PFSK-1 (cell line): ENCODE measurements around the gene APC.

Source experiments
- FOXP2 ChIP-seq: optimal IDR thresholded peaks from 2 replicates; pipeline ENCODE3; 2011; ENCODE audit warnings: borderline replicate concordance, control low read depth, inconsistent platforms; ENCODE audit not compliant: insufficient read depth; ENCODE audit errors: extremely low read length, extremely low read depth
- POLR2AphosphoS5 ChIP-seq: IDR thresholded peaks from 2 replicates; pipeline ENCODE4 v1.6.1; 2012; ENCODE audit warnings: low read depth, mild to moderate bottlenecking, control low read depth, low read length, moderate library complexity
- SIN3A ChIP-seq: IDR thresholded peaks from 2 replicates; pipeline ENCODE4 v1.6.1; 2012; ENCODE audit warnings: mild to moderate bottlenecking, low read length, moderate library complexity, borderline replicate concordance; ENCODE audit not compliant: insufficient read depth
- TAF1 ChIP-seq: IDR thresholded peaks from 2 replicates; pipeline ENCODE4 v1.6.1; 2012; ENCODE audit warnings: low read length, control low read depth, borderline replicate concordance; ENCODE audit not compliant: insufficient read depth
- TF ChIP-seq, protein P1 (sequence below), 2 experiments: IDR thresholded peaks; 2 replicates each; pipeline versions ENCODE4 v1.6.1 to v1.8.0; 2011 to 2012; ENCODE audit warnings: low read depth in 2 of 2, low read length in 2 of 2, control low read depth in 1 of 2, inconsistent platforms in 1 of 2, mild to moderate bottlenecking in 1 of 2, moderate library complexity in 1 of 2; ENCODE audit not compliant: insufficient read depth in 1 of 2

Gene APC

DNA sequence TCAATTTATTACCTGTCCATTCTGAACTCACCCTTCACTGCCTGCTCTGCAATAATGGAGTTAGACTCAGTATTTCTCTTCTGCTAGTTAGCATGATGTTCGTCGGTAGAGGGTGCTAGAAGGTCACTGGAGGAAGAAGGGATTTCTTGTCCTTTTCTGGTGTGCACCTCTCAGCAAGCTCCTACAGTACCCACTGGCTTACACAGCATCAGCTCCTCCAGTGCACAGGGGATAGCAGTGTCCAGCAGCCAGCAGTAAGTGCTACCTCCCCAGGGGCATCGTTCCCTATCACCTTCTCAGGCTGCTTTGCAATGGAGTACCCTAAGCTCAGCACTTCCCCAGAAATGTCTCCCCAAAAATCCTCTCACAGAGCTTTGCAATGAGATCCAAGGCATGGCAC lies 45.9 kb upstream of the APC start:
- TF ChIP-seq, protein P1, sequence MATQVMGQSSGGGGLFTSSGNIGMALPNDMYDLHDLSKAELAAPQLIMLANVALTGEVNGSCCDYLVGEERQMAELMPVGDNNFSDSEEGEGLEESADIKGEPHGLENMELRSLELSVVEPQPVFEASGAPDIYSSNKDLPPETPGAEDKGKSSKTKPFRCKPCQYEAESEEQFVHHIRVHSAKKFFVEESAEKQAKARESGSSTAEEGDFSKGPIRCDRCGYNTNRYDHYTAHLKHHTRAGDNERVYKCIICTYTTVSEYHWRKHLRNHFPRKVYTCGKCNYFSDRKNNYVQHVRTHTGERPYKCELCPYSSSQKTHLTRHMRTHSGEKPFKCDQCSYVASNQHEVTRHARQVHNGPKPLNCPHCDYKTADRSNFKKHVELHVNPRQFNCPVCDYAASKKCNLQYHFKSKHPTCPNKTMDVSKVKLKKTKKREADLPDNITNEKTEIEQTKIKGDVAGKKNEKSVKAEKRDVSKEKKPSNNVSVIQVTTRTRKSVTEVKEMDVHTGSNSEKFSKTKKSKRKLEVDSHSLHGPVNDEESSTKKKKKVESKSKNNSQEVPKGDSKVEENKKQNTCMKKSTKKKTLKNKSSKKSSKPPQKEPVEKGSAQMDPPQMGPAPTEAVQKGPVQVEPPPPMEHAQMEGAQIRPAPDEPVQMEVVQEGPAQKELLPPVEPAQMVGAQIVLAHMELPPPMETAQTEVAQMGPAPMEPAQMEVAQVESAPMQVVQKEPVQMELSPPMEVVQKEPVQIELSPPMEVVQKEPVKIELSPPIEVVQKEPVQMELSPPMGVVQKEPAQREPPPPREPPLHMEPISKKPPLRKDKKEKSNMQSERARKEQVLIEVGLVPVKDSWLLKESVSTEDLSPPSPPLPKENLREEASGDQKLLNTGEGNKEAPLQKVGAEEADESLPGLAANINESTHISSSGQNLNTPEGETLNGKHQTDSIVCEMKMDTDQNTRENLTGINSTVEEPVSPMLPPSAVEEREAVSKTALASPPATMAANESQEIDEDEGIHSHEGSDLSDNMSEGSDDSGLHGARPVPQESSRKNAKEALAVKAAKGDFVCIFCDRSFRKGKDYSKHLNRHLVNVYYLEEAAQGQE (IDR thresholded peaks at IDR 0.05; ENCODE audit: insufficient read depth in 1 of 2, low read depth in 2 of 2, low read length in 2 of 2) = no peak
- no peak for TF ChIP-seq TAF1
- no peak for TF ChIP-seq SIN3A
- TF ChIP-seq FOXP2 = no peak
- TF ChIP-seq POLR2AphosphoS5 = no peak

DNA sequence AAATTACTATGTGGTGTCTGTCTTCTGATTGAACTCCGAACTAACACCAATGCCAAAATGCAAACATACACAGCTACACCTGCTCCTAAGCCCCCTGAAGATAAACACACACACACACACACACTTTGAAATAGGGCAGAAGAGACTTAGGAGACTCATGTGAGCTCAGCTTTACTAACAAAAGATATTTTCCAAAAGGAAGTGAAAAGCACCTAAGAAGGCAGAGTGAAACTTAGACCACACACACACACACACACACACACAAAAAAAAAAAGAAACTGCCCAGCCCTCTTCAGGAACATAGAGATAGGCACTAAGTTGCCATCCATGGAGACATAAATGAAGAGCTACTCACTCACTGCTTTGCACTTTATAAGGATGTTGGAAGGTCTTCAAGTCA lies 45.2 kb upstream of the APC start:
- TF ChIP-seq FOXP2 (no peak), POLR2AphosphoS5 (no peak), SIN3A (no peak), TAF1 (no peak)
- TF ChIP-seq, protein P1 (IDR thresholded peaks at IDR 0.05; ENCODE audit: insufficient read depth in 1 of 2, low read depth in 2 of 2, low read length in 2 of 2) = no peak

DNA sequence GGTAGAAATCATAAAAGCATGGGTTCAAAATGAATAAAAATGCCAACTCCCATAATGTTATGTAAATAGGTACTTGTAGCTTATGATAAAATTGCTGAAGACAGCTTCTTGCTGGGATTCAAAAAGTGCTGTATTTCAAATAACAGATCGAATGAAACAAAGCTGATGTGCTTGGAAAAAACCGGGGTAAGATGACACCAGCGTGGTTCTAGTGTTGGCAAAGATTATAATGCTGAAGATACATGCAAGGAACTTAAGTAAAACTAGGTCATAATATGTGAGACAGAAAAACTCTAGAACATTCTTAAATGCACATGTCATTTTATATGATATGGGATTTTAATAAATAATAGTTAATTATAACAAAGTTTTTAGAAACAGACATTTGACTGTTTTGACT lies 44.4 kb upstream of the APC start:
- TF ChIP-seq, protein P1 (IDR thresholded peaks at IDR 0.05; ENCODE audit: insufficient read depth in 1 of 2, low read depth in 2 of 2, low read length in 2 of 2) = no peak
- no peak for TF ChIP-seq FOXP2
- TF ChIP-seq SIN3A = no peak
- no peak for TF ChIP-seq TAF1
- no peak for TF ChIP-seq POLR2AphosphoS5

DNA sequence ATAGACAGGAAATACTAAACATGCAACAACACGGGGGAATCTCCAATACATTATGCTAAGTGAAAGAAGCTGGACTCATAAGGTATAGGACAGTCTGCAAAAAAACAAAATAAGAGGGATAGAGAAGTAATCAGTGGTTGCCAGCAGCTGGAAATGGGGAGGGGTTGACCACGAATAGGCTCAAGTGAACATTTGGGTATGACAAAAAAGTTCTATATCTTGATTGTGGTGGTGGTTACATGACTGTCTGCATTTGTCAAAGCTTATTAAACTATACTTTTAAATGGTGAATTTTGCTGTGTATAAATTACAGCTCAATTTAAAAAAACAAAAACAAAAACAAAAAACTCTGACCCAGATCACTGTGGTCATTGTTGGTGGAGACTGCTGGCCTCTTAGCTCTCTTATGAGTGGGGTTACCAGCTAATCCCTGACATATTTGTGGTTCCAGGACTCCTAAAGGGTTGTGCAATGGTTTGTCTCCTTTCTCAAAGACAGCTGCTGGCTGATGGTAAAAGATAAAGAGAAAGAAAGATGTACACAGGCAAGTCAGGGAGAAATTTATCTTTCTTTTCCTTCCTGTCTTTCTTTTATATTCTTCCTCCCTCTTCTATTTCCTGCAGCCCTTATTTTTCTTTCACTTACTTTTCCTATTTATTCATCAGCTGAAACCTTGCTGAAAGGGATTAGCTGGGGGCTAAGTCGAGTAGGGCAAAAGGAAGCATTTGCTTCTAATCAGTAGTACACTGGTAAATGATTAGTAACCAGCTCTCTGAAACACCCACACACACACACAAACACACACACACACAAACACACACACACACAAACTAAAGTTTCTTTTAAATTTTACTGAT lies 42.6 kb upstream of the APC start:
- TF ChIP-seq POLR2AphosphoS5 (no peak), SIN3A (no peak), FOXP2 (no peak), TAF1 (no peak)
- TF ChIP-seq, protein P1 (IDR thresholded peaks at IDR 0.05; ENCODE audit: insufficient read depth in 1 of 2, low read depth in 2 of 2, low read length in 2 of 2) = no peak
